PC-9 (cell line): ENCODE measurements around the gene SEC16A. TPM values are rescaled to one million over a fixed set of nuclear protein-coding genes. Genes with fewer than 3 reads are reported as not detected.

Experiments used
- BruUV-seq: library from RNA; stranded (reverse); fragments of 400-500 nt; replicated peaks from 2 replicates; lab custom pipeline; 2021; lab: Mats Ljungman, UMichigan
- CTCF ChIA-PET: fragments of 300-600 bp; sonication (Branson Sonifier 250); formaldehyde crosslinking; loops from one replicate; lab custom pipeline; 2022; ENCODE audit warnings: antibody characterized with exemption; lab: Charles Lee
- POLR2A ChIA-PET: fragments of 300-600 bp; sonication (Branson Sonifier 250); formaldehyde crosslinking; loops from one replicate; lab custom pipeline; 2022; ENCODE audit warnings: antibody characterized with exemption; ENCODE audit not compliant: unreplicated experiment; lab: Charles Lee
- DNase-seq, 2 experiments: peaks; one replicate each; pipeline versions ENCODE4 v3.0.0 to v3.0.0-alpha.2; 2015 to 2022; ENCODE audit warnings: mixed read lengths in 1 of 2
- H2AFZ ChIP-seq: fragments of 200-600 bp; sonication (generic); 2 replicates; pipeline ENCODE4 v1.8.1; 2017; ENCODE audit warnings: antibody characterized with exemption
- H3F3A ChIP-seq: fragments of 200-600 bp; sonication (generic); 2 replicates; pipeline ENCODE4 v1.8.1; 2017; ENCODE audit warnings: antibody characterized with exemption, mild to moderate bottlenecking, low read depth; ENCODE audit not compliant: insufficient read depth
- H3K27ac ChIP-seq: fragments of 200-600 bp; sonication (generic); 2 replicates; pipeline ENCODE4 v1.6.1; 2016; ENCODE audit warnings: mixed run types
- H3K27me3 ChIP-seq: fragments of 200-600 bp; sonication (generic); 2 replicates; pipeline ENCODE4 v1.6.1; 2016; ENCODE audit warnings: low read depth, mixed run types; ENCODE audit not compliant: insufficient read depth
- H3K36me3 ChIP-seq: fragments of 200-600 bp; sonication (generic); 2 replicates; pipeline ENCODE4 v1.6.1; 2016; ENCODE audit warnings: low read depth, mixed run types
- H3K4me1 ChIP-seq: fragments of 200-600 bp; sonication (generic); replicated peaks from 2 replicates; pipeline ENCODE4 v1.6.1; 2016; ENCODE audit warnings: mixed run types; ENCODE audit not compliant: insufficient read depth
- H3K4me2 ChIP-seq: fragments of 200-600 bp; sonication (generic); 2 replicates; pipeline ENCODE4 v1.6.1; 2017; ENCODE audit warnings: mixed run types
- H3K4me3 ChIP-seq: fragments of 200-600 bp; sonication (generic); 2 replicates; pipeline ENCODE4 v1.6.1; 2016; ENCODE audit warnings: mixed run types
- H3K79me2 ChIP-seq: fragments of 200-600 bp; sonication (generic); 2 replicates; pipeline ENCODE4 v1.6.1; 2017; ENCODE audit warnings: low read depth, mixed run types
- H3K9me2 ChIP-seq: fragments of 200-600 bp; sonication (generic); 2 replicates; pipeline ENCODE4 v1.8.1; 2017; ENCODE audit warnings: mild to moderate bottlenecking; ENCODE audit not compliant: insufficient read depth
- H3K9me3 ChIP-seq: fragments of 200-600 bp; sonication (generic); 2 replicates; pipeline ENCODE4 v1.8.1; 2016; ENCODE audit warnings: low read depth; ENCODE audit not compliant: insufficient read depth
- H4K20me1 ChIP-seq: fragments of 200-600 bp; sonication (generic); 2 replicates; pipeline ENCODE4 v1.8.1; 2017; ENCODE audit not compliant: insufficient read depth
- EZH2 ChIP-seq: fragments of 200-600 bp; sonication (generic); IDR thresholded peaks from 2 replicates; pipeline ENCODE4 v1.8.0; 2017; ENCODE audit warnings: antibody characterized with exemption, low read depth
- intact Hi-C: fragments of 100-400 bp; cut with micrococcal nuclease; formaldehyde crosslinking; loops from one replicate; pipeline ENCODE4 v1.10.0; 2022; ENCODE audit not compliant: unreplicated experiment
- total RNA-seq: library from RNA; stranded (reverse); gene quantifications from 2 replicates; pipeline ENCODE4 v1.2.3, GENCODE V29; 2021
- TF ChIP-seq, protein P1 (sequence below): fragments of 200-600 bp; sonication (generic); conservative IDR thresholded peaks from 2 replicates; pipeline ENCODE4 v1.6.1; 2017; ENCODE audit warnings: mixed run types, antibody characterized with exemption, mild to moderate bottlenecking, moderate library complexity

The SEC16A gene
- total RNA-seq, 1 experiment from 2014 or later = 81.8 TPM

GRCh38 chr9:136423432-136424146, 59.3 kb downstream of the SEC16A start:
- Histone ChIP-seq H3K27me3 (no peaks in the 10 kb centered on the region), H3K4me2 (no peak overlapping the region), H3K9me3 (no peaks in the 10 kb centered on the region), H2AFZ (no peak overlapping the region), H3K4me1 (no peaks in the 10 kb centered on the region), H3K4me3 (no peak overlapping the region), H3K9me2 (no peaks in the 10 kb centered on the region), H3K79me2 (no peaks in the 10 kb centered on the region), H3K36me3 (no peaks in the 10 kb centered on the region; the same call in 1 of the 2 replicates), H3K27ac (no peak overlapping the region), H4K20me1 (peaks cover 8% of the 10 kb centered on the region; the same call in 1 of the 2 replicates), H3F3A (peaks cover 25% of the 10 kb centered on the region; the same call in 1 of the 2 replicates)
- ChIA-PET POLR2A (interaction anchor here (0.6 kb wide), 1 partner anchor 1018 kb away, joined by 14 read pairs; no protein-coding TSS in a partner anchor), CTCF (no interaction called here)
- TSS peak; percentile 18 for BruUV-seq
- DNase-seq = no peak
- intact Hi-C loops = no loop called here
- no peak for TF ChIP-seq EZH2
- TF ChIP-seq, protein P1, sequence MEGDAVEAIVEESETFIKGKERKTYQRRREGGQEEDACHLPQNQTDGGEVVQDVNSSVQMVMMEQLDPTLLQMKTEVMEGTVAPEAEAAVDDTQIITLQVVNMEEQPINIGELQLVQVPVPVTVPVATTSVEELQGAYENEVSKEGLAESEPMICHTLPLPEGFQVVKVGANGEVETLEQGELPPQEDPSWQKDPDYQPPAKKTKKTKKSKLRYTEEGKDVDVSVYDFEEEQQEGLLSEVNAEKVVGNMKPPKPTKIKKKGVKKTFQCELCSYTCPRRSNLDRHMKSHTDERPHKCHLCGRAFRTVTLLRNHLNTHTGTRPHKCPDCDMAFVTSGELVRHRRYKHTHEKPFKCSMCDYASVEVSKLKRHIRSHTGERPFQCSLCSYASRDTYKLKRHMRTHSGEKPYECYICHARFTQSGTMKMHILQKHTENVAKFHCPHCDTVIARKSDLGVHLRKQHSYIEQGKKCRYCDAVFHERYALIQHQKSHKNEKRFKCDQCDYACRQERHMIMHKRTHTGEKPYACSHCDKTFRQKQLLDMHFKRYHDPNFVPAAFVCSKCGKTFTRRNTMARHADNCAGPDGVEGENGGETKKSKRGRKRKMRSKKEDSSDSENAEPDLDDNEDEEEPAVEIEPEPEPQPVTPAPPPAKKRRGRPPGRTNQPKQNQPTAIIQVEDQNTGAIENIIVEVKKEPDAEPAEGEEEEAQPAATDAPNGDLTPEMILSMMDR = no peak

DNA sequence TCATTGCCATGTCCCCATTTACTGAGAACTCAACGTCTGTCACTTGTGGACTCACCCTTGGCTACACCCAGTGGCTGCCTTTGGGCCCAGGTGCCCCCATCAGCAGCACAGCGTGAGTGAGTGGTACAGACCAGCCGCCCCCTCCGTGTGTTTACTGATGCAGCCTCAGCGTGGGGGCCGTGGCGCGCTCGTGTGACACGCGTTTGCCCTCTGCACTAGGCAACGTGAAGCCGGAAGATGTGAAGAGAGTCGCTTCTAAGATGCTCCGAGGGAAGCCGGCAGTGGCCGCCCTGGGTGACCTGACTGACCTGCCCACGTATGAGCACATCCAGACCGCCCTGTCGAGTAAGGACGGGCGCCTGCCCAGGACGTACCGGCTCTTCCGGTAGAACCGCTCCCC, 60.0 kb downstream of the SEC16A start:
- Histone ChIP-seq H3K4me3 (no peak overlapping the region), H3K4me1 (no peaks in the 10 kb centered on the region), H3K9me2 (no peaks in the 10 kb centered on the region), H3K9me3 (no peaks in the 10 kb centered on the region), H3K79me2 (no peaks in the 10 kb centered on the region), H2AFZ (no peak overlapping the region), H4K20me1 (peaks cover 8% of the 10 kb centered on the region; the same call in 1 of the 2 replicates), H3K36me3 (no peaks in the 10 kb centered on the region; the same call in 1 of the 2 replicates), H3F3A (peaks cover 20% of the 10 kb centered on the region; the same call in 1 of the 2 replicates), H3K27me3 (no peaks in the 10 kb centered on the region), H3K27ac (no peak overlapping the region), H3K4me2 (no peak overlapping the region)
- CTCF ChIA-PET = no interaction called here
- intact Hi-C loops = no loop called here
- TF ChIP-seq, protein P1 = no peak
- no peak for TF ChIP-seq EZH2
- DNase-seq = no peak
- POLR2A ChIA-PET = no interaction called here
- no TSS peak for BruUV-seq

- intact Hi-C loops = no loop called here
- ChIA-PET POLR2A (no interaction called here), CTCF (interaction anchor here (0.6 kb wide), 2 partner anchors 11 to 222 kb away, joined by 3 to 10 read pairs; no protein-coding TSS in a partner anchor)
- Histone ChIP-seq H3K79me2 (no peaks in the 10 kb centered on the region), H3K27ac (no peak overlapping the region), H3K4me2 (no peak overlapping the region), H3F3A (peaks cover 14% of the 10 kb centered on the region; the same call in 1 of the 2 replicates), H3K27me3 (no peaks in the 10 kb centered on the region), H3K9me3 (no peaks in the 10 kb centered on the region), H4K20me1 (peaks cover 6% of the 10 kb centered on the region; the same call in 1 of the 2 replicates), H3K36me3 (no peaks in the 10 kb centered on the region; the same call in 1 of the 2 replicates), H3K4me3 (no peak overlapping the region), H3K9me2 (no peaks in the 10 kb centered on the region), H3K4me1 (no peaks in the 10 kb centered on the region), H2AFZ (no peak overlapping the region)
- no peak for DNase-seq
- BruUV-seq = no TSS peak
- TF ChIP-seq, protein P1 = no peak
- no peak for TF ChIP-seq EZH2
Measured at GRCh38 chr9:136421791-136422190, 61.0 kb downstream of the SEC16A start.
